ENCODE measurements around the gene PRSS56. TPM values are rescaled to one million over a fixed set of nuclear protein-coding genes. Genes with fewer than 3 reads are reported as not detected.

The PRSS56 gene
- total and polyA plus RNA-seq, 2 of the 8 experiments (the other 6 are each of a cell fraction or from before 2014, with no cell fraction given), result 0.03 TPM; not detected in 1

DNA sequence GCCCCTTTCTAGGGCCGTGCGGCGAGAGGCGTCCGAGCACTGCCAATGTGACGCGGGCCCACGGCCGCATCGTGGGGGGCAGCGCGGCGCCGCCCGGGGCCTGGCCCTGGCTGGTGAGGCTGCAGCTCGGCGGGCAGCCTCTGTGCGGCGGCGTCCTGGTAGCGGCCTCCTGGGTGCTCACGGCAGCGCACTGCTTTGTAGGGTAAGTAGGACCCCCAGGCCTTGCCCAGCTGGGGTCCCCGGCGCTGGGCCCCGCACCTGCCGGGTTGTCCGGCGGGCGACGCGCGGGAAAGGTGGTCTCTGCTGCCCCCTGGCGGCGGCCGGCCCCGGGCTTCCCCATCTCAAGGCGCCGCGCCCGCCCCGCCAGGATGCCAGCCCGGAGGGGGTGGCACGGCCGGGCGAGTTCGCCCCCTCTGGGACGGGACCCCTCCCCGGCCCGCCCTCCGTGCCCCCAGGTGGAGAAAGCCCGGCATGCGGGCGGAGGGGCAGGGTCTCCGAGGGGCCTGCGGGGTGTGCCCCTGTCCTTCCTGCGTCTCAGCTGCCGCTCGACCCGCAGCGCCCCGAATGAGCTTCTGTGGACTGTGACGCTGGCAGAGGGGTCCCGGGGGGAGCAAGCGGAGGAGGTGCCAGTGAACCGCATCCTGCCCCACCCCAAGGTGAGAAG, 1.9 kb downstream of the PRSS56 start:
- Histone ChIP-seq H2BK20ac (ENCODE audit: low read length) (no peak overlapping the region), H3K4me3 (ENCODE audit: extremely low read depth in 1 of 4, insufficient read depth in 2 of 4, low read depth in 3 of 4, low read length in 4 of 4) (peak overlapping the region in 3 of 4 experiments; percentile 23 to 55 (median 32); a peak in 6 of 8 replicates), H3K79me1 (ENCODE audit: low read depth, low read length) (no peaks in the 10 kb centered on the region), H3K14ac (ENCODE audit: insufficient read length) (no peak overlapping the region), H3K27me3 (replicated peaks in 1 of 4; ENCODE audit: control insufficient read depth in 3 of 4, extremely low read depth in 1 of 4, insufficient read depth in 3 of 4, low read length in 3 of 4) (peaks cover 19 to 43% (median 37%) of the 10 kb centered on the region in 4 experiments), H4K91ac (replicated peaks; ENCODE audit: insufficient read length, low read length) (no peak overlapping the region), H2BK15ac (ENCODE audit: low read length) (peak overlapping the region; percentile 72; the same call in 1 of the 2 replicates), H3K56ac (replicated peaks; ENCODE audit: insufficient read length, low read depth, low read length) (no peak overlapping the region), H3K79me2 (ENCODE audit: control insufficient read depth in 1 of 2, insufficient read depth in 2 of 2, low read length in 2 of 2) (no peaks in the 10 kb centered on the region), H2BK120ac (replicated peaks; ENCODE audit: low read depth, low read length) (no peak overlapping the region), H4K8ac (ENCODE audit: extremely low read depth, insufficient read depth, low read length) (peak overlapping the region; percentile 35; the same call in 1 of the 2 replicates), H2BK5ac (ENCODE audit: low read depth, low read length) (no peak overlapping the region), H3K23ac (ENCODE audit: insufficient read length) (no peak overlapping the region), H3K23me2 (ENCODE audit: low read depth, low read length) (peaks cover 10% of the 10 kb centered on the region; the same call in 1 of the 2 replicates), H4K20me1 (replicated peaks in 1 of 2; ENCODE audit: control insufficient read depth in 1 of 2, insufficient read depth in 2 of 2, low read length in 2 of 2) (peaks cover 3 to 4% of the 10 kb centered on the region in 2 experiments), H3K4me2 (ENCODE audit: insufficient read depth in 1 of 2, low read depth in 2 of 2, low read length in 2 of 2) (peak overlapping the region; percentile 23 to 83), H2AK5ac (ENCODE audit: low read depth, low read length) (no peak overlapping the region), H3K18ac (ENCODE audit: extremely low read depth, low read length) (no peak overlapping the region), H2BK12ac (ENCODE audit: low read depth, low read length) (0 out of 2 replicates have a peak overlapping the region, but pooled peaks have one; percentile 87), H3K4ac (replicated peaks; ENCODE audit: insufficient read length, low read depth, low read length) (peak overlapping the region; percentile 69), H4K5ac (ENCODE audit: insufficient read length, low read depth, low read length) (no peak overlapping the region), H3K27ac (ENCODE audit: low read depth, low read length) (no peak overlapping the region), H3K9ac (replicated peaks in 1 of 4; ENCODE audit: extremely low read depth in 1 of 4, low read depth in 3 of 4, low read length in 3 of 4) (no peak overlapping the region), H3K9me3 (ENCODE audit: insufficient read depth in 2 of 2, low read depth in 1 of 2, low read length in 1 of 2) (no peaks in the 10 kb centered on the region), H2AFZ (ENCODE audit: low read length) (no peak overlapping the region; the same call in 1 of the 2 replicates), H3K36me3 (ENCODE audit: control insufficient read depth in 2 of 4, insufficient read depth in 4 of 4, low read length in 3 of 4) (no peaks in the 10 kb centered on the region), H3K4me1 (replicated peaks in 1 of 4; ENCODE audit: control insufficient read depth in 3 of 4, insufficient read depth in 4 of 4, low read length in 3 of 4) (peaks cover 0 to 22% (median 9%) of the 10 kb centered on the region in 4 experiments; a peak in 6 of 7 replicates)
- ChIA-PET POLR2A (ENCODE audit: partially characterized antibody) (interaction anchor here (1.0 to 1.5 kb wide), 4 partner anchors 32 to 72 kb away, joined by 3 to 4 read pairs (median 4); no protein-coding TSS in a partner anchor), CTCF (ENCODE audit: partially characterized antibody) (interaction anchor here (0.6 to 10.6 kb wide), 42 partner anchors 14 to 929 kb away, joined by 3 to 176 read pairs (median 5); partner anchors contain the start of genes ALPI and CHRNG)
- WGBS, 2 experiments (ENCODE audit: extremely low coverage in 1 of 2, insufficient coverage in 1 of 2, insufficient read length in 1 of 2, insufficient replicate concordance in 2 of 2, low coverage in 1 of 2, low lambda C conversion rate in 2 of 2, missing lambda C conversion rate in 1 of 2), result 32% methylated on average over 33 of the region's 66 CpGs; no CpG with 5 or more reads in 1 of the 2 experiments
- DNase-seq (ENCODE audit: low read depth in 1 of 2, low spot score in 2 of 2), result peak in 1 of 2 experiments; percentile 94
- FAIRE-seq, result no peak
- TF ChIP-seq JUN (IDR thresholded peaks at IDR 0.05; ENCODE audit: low read depth, low read length) (no peak), POLR2AphosphoS5 (IDR thresholded peaks at IDR 0.05; ENCODE audit: low read depth, low read length) (no peak), CBX8 (IDR thresholded peaks at IDR 0.05; ENCODE audit: borderline replicate concordance, low read depth, low read length) (no peak), GABPA (IDR thresholded peaks at IDR 0.05; ENCODE audit: borderline replicate concordance, insufficient read depth, low read length) (peak; percentile 21; the same call in 1 of the 2 replicates), HDAC6 (IDR thresholded peaks at IDR 0.05; ENCODE audit: low read depth, low read length) (no peak), CREB1 (IDR thresholded peaks at IDR 0.05) (no peak), POU5F1 (IDR thresholded peaks at IDR 0.05; ENCODE audit: low read depth, low read length) (no peak), CHD2 (IDR thresholded peaks at IDR 0.05; ENCODE audit: low read length) (no peak), CBX5 (IDR thresholded peaks at IDR 0.05; ENCODE audit: low read depth, low read length) (no peak)
- TF ChIP-seq, protein P1, sequence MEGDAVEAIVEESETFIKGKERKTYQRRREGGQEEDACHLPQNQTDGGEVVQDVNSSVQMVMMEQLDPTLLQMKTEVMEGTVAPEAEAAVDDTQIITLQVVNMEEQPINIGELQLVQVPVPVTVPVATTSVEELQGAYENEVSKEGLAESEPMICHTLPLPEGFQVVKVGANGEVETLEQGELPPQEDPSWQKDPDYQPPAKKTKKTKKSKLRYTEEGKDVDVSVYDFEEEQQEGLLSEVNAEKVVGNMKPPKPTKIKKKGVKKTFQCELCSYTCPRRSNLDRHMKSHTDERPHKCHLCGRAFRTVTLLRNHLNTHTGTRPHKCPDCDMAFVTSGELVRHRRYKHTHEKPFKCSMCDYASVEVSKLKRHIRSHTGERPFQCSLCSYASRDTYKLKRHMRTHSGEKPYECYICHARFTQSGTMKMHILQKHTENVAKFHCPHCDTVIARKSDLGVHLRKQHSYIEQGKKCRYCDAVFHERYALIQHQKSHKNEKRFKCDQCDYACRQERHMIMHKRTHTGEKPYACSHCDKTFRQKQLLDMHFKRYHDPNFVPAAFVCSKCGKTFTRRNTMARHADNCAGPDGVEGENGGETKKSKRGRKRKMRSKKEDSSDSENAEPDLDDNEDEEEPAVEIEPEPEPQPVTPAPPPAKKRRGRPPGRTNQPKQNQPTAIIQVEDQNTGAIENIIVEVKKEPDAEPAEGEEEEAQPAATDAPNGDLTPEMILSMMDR (IDR thresholded peaks at IDR 0.05; ENCODE audit: control extremely low read depth in 1 of 3, insufficient read depth in 1 of 3, low read depth in 1 of 3, low read length in 3 of 3), result peak in 2 of 3 experiments; percentile 56 to 88; a peak in 3 of 4 replicates

Measured in H1 (cell line).